Body of pancreas (tissue), 4 donors: Measurements from ENCODE around the gene NAT14.

Source experiments
- POLR2A ChIP-seq, 3 donors: fragments of 450-650 bp; IDR thresholded peaks; one replicate each; pipeline ENCODE4 v1.6.1; 2016; ENCODE audit warnings: antibody characterized with exemption in 3 of 3, mild to moderate bottlenecking in 2 of 3
- TF ChIP-seq, protein P1 (sequence below), 7 experiments: fragments of 450-650 bp in 4 of 7; fragments of 200-600 bp in 3 of 7; sonication (generic) in 3 of 7; IDR thresholded peaks; one replicate each; pipeline ENCODE4 v1.5.1; 2016 to 2019; ENCODE audit warnings: antibody characterized with exemption in 7 of 7

DNA sequence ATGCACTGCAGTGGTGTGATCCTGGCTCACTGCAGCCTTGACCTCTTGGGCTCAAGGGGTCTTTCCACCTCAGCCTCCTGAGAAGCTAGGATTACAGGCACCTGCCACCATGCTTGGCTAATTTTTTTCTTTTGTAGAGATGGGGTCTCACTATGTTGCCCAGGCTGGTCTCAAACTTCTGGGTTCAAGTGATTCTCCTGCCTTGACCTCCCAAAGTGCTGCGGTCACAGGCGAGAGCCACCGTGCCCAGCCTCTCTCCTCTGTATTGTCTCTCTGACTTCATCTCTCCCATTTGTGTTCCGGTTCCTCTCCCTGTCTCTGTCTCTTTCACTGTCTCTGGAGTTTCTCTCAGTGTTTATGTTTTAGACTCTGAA is 18.8 kb upstream of the NAT14 start:
- TF ChIP-seq, protein P1, sequence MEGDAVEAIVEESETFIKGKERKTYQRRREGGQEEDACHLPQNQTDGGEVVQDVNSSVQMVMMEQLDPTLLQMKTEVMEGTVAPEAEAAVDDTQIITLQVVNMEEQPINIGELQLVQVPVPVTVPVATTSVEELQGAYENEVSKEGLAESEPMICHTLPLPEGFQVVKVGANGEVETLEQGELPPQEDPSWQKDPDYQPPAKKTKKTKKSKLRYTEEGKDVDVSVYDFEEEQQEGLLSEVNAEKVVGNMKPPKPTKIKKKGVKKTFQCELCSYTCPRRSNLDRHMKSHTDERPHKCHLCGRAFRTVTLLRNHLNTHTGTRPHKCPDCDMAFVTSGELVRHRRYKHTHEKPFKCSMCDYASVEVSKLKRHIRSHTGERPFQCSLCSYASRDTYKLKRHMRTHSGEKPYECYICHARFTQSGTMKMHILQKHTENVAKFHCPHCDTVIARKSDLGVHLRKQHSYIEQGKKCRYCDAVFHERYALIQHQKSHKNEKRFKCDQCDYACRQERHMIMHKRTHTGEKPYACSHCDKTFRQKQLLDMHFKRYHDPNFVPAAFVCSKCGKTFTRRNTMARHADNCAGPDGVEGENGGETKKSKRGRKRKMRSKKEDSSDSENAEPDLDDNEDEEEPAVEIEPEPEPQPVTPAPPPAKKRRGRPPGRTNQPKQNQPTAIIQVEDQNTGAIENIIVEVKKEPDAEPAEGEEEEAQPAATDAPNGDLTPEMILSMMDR (IDR thresholded peaks at IDR 0.05), result no peak
- TF ChIP-seq POLR2A (IDR thresholded peaks at IDR 0.05), result no peak
